K562 (cell line): ENCODE measurements around the gene KIAA0513. TPM values are rescaled to one million over a fixed set of nuclear protein-coding genes. Genes with fewer than 3 reads are reported as not detected.

Experiments
- ASH1L ChIP-seq: fragments of 450-650 bp; IDR thresholded peaks from 2 replicates; pipeline ENCODE4 v1.6.1; 2018; ENCODE audit warnings: borderline replicate concordance, mild to moderate bottlenecking, low read depth; ENCODE audit not compliant: partially characterized antibody
- ATF7 ChIP-seq: fragments of 450-650 bp; IDR thresholded peaks from 2 replicates; pipeline ENCODE4 v1.7.1; 2014; ENCODE audit warnings: mild to moderate bottlenecking, moderate library complexity
- BHLHE40 ChIP-seq: IDR thresholded peaks from 2 replicates; pipeline ENCODE4 v1.6.1; 2011; ENCODE audit warnings: low read length, improper control_type of control experiment
- BRCA1 ChIP-seq, 2 experiments: fragments of 450-650 bp in 1 of 2; sonication (generic) in 1 of 2; formaldehyde crosslinking in 1 of 2; IDR thresholded peaks; 2 replicates each; pipeline versions ENCODE4 v1.5.0 to v1.6.1; 2017 to 2020; ENCODE audit warnings: mild to moderate bottlenecking in 1 of 2, missing genetic modification reagents in 1 of 2
- CEBPZ ChIP-seq: fragments of 150-350 bp; IDR thresholded peaks from 2 replicates; pipeline ENCODE4 v1.6.1; 2014; ENCODE audit warnings: low read depth, mild to moderate bottlenecking, low read length, borderline replicate concordance
- CHCHD3 ChIP-seq: fragments of 250-450 bp; sonication (Bioruptor Pico); IDR thresholded peaks from 2 replicates; pipeline ENCODE4 v2.1.2; 2022; ENCODE audit warnings: mild to moderate bottlenecking
- CREBBP ChIP-seq: IDR thresholded peaks from one replicate; pipeline ENCODE4 v1.6.1; 2012; ENCODE audit warnings: low read depth, mild to moderate bottlenecking, control low read depth, inconsistent platforms, low read length
- DIDO1 ChIP-seq: fragments of 450-650 bp; IDR thresholded peaks from 2 replicates; pipeline ENCODE4 v1.6.1; 2016; ENCODE audit warnings: low read depth, missing biosample characterization, missing genetic modification characterization
- DNMT1 ChIP-seq: fragments of 450-650 bp; IDR thresholded peaks from 2 replicates; pipeline ENCODE4 v1.6.1; 2016; ENCODE audit warnings: antibody characterized with exemption, mild to moderate bottlenecking
- EZH2 ChIP-seq: IDR thresholded peaks from 2 replicates; pipeline ENCODE4 v1.6.1; 2012; ENCODE audit warnings: low read depth, mild to moderate bottlenecking, inconsistent platforms, low read length, borderline replicate concordance
- FOXP4 ChIP-seq: sonication (generic); formaldehyde crosslinking; IDR thresholded peaks from 2 replicates; pipeline ENCODE4 v1.8.0; 2022; ENCODE audit warnings: mild to moderate bottlenecking, missing genetic modification reagents, borderline replicate concordance
- HIVEP1 ChIP-seq: fragments of 250-450 bp; sonication (Bioruptor Pico); IDR thresholded peaks from 2 replicates; pipeline ENCODE4 v1.4.0; 2020; ENCODE audit warnings: mild to moderate bottlenecking
- HSF4 ChIP-seq: fragments of 250-450 bp; sonication (Bioruptor Pico); IDR thresholded peaks from 2 replicates; pipeline ENCODE4 v2.1.2; 2022; ENCODE audit warnings: mild to moderate bottlenecking, moderate library complexity, borderline replicate concordance
- LCOR ChIP-seq: sonication (generic); formaldehyde crosslinking; IDR thresholded peaks from 2 replicates; pipeline ENCODE4 v1.8.0; 2022; ENCODE audit warnings: mild to moderate bottlenecking, missing genetic modification reagents
- NFRKB ChIP-seq: fragments of 450-650 bp; IDR thresholded peaks from 2 replicates; pipeline ENCODE4 v1.6.1; 2016; ENCODE audit warnings: low read depth
- POLR3A ChIP-seq: IDR thresholded peaks from 2 replicates; pipeline ENCODE4 v1.6.1; 2011; ENCODE audit warnings: borderline replicate concordance, mild to moderate bottlenecking, moderate library complexity; ENCODE audit not compliant: insufficient read length, insufficient read depth; ENCODE audit errors: extremely low read depth
- TFAM ChIP-seq: fragments of 250-450 bp; sonication (Bioruptor Pico); conservative IDR thresholded peaks from 2 replicates; pipeline ENCODE4 v1.5.0; 2021; ENCODE audit warnings: mild to moderate bottlenecking, moderate library complexity
- THRA ChIP-seq: fragments of 450-650 bp; IDR thresholded peaks from 2 replicates; pipeline ENCODE4 v1.6.1; 2017; ENCODE audit warnings: mild to moderate bottlenecking, moderate library complexity
- ZNF197 ChIP-seq: fragments of 200-800 bp; sonication (Bioruptor generic); IDR thresholded peaks from 2 replicates; pipeline ENCODE4 v1.6.1; 2016; ENCODE audit warnings: low read depth, missing genetic modification characterization, missing compliant biosample characterization
- ZNF778 ChIP-seq: fragments of 450-650 bp; formaldehyde crosslinking; IDR thresholded peaks from 2 replicates; pipeline ENCODE4 v1.4.0; 2020; ENCODE audit warnings: mild to moderate bottlenecking, moderate library complexity
- polyA plus RNA-seq, 8 experiments: library from polyadenylated mRNA; depleted of rRNA in 4 of 8; stranded (reverse) in 5 of 8; unstranded in 3 of 8; fragments of >200 nt; fragmentation: Nextera tagmentation in 2 of 8; fragmentation: Illumina TruSeq in 1 of 8; extraction: Ambion mirVana in 2 of 8; extraction: Trizol in 1 of 8; gene quantifications; 2 replicates each; pipeline versions ENCODE4 v1.2.1 to v1.2.3, GENCODE V29; 2011 to 2014; ENCODE audit warnings: inconsistent platforms in 1 of 8, missing spikeins in 1 of 8
- total RNA-seq, 7 experiments: library from RNA; depleted of rRNA in 6 of 7; stranded (reverse); fragments of >200 nt in 6 of 7; fragmentation: Illumina TruSeq in 2 of 7; extraction: Trizol in 2 of 7; gene quantifications; 2 replicates each; pipeline versions ENCODE4 v1.2.1 to v1.2.3, GENCODE V29; 2011 to 2021; ENCODE audit warnings: low replicate concordance in 1 of 7

KIAA0513 gene
- total and polyA plus RNA-seq, 9 of the 15 experiments (the other 6 are each of a cell fraction or from before 2014, with no cell fraction given), result 0.18 to 13.7 (median 10.2) TPM

- TF ChIP-seq CEBPZ, result no peak
- no peak for TF ChIP-seq POLR3A
- TF ChIP-seq ZNF197 (CRISPR knock-in tag), result no peak
- no peak for TF ChIP-seq LCOR
- TF ChIP-seq TFAM (CRISPR knock-in tag), result no peak
- TF ChIP-seq ZNF778 (CRISPR knock-in tag), result no peak
- TF ChIP-seq FOXP4 (CRISPR knock-in tag), result no peak
- no peak for TF ChIP-seq HSF4 (CRISPR knock-in tag)
- TF ChIP-seq NFRKB, result 0 out of 2 replicates have a peak, but pooled peaks have one; percentile 33
- TF ChIP-seq ATF7, result peak; percentile 81
- TF ChIP-seq CREBBP, result no peak
- no peak for TF ChIP-seq EZH2
- peak; percentile 65 for TF ChIP-seq ASH1L
- TF ChIP-seq HIVEP1 (CRISPR knock-in tag), result no peak
- TF ChIP-seq CHCHD3, result no peak
- no peak for TF ChIP-seq DIDO1 (tag)
- TF ChIP-seq BHLHE40, result peak; percentile 61
- no peak for TF ChIP-seq BRCA1 (IDR thresholded peaks at IDR 0.05)
- TF ChIP-seq BRCA1 (CRISPR knock-in tag; IDR thresholded peaks at IDR 0.05), result no peak
- no peak for TF ChIP-seq DNMT1
- TF ChIP-seq THRA, result no peak
These were observed 87.4 kb downstream of the KIAA0513 start (continued) for GRCh38 chr16:85114909-85115567.
